H9 (cell line): ENCODE data around the gene ATP5PB. TPM values are rescaled to one million over a fixed set of nuclear protein-coding genes. Genes with fewer than 3 reads are reported as not detected.

Source experiments
- DNase-seq: peaks from one replicate; pipeline ENCODE4 v3.0.0-alpha.2; 2017
- H2AFZ ChIP-seq: one replicate; pipeline ENCODE4 v1.6.1; 2013; ENCODE audit warnings: mild to moderate bottlenecking, low read length, control low read depth, moderate library complexity
- H2AK5ac ChIP-seq: 2 replicates; pipeline ENCODE4 v1.6.1; 2013; ENCODE audit warnings: low read length, control low read depth, mixed read lengths; ENCODE audit not compliant: insufficient read length
- H2BK120ac ChIP-seq: one replicate; pipeline ENCODE4 v1.6.1; 2013; ENCODE audit warnings: low read depth, mild to moderate bottlenecking, low read length, control low read depth, inconsistent platforms; ENCODE audit not compliant: poor library complexity, severe bottlenecking
- H2BK12ac ChIP-seq: 2 replicates; pipeline ENCODE4 v1.6.1; 2013; ENCODE audit warnings: low read length, control low read depth, mixed read lengths, low read depth; ENCODE audit not compliant: insufficient read length
- H2BK15ac ChIP-seq: 2 replicates; pipeline ENCODE4 v1.6.1; 2013; ENCODE audit warnings: low read depth, low read length, control low read depth
- H2BK20ac ChIP-seq: one replicate; pipeline ENCODE4 v1.6.1; 2013; ENCODE audit warnings: low read depth, mild to moderate bottlenecking, low read length, control low read depth, inconsistent platforms; ENCODE audit not compliant: poor library complexity, severe bottlenecking
- H2BK5ac ChIP-seq: 2 replicates; pipeline ENCODE4 v1.6.1; 2013; ENCODE audit warnings: low read length, control low read depth, mixed read lengths; ENCODE audit not compliant: insufficient read length
- H3K14ac ChIP-seq: 2 replicates; pipeline ENCODE4 v1.6.1; 2013; ENCODE audit warnings: low read length, control low read depth; ENCODE audit not compliant: insufficient read depth
- H3K18ac ChIP-seq: 2 replicates; pipeline ENCODE4 v1.6.1; 2013; ENCODE audit warnings: low read depth, mild to moderate bottlenecking, mixed read lengths, low read length, control low read depth; ENCODE audit not compliant: insufficient read length
- H3K23ac ChIP-seq: 2 replicates; pipeline ENCODE4 v1.6.1; 2013; ENCODE audit warnings: low read length, control low read depth, mixed read lengths, low read depth; ENCODE audit not compliant: insufficient read length
- H3K23me2 ChIP-seq: 2 replicates; pipeline ENCODE4 v1.6.1; 2013; ENCODE audit warnings: low read depth, mild to moderate bottlenecking, mixed read lengths, low read length, control low read depth; ENCODE audit not compliant: insufficient read length, poor library complexity, severe bottlenecking
- H3K27ac ChIP-seq: 2 replicates; pipeline ENCODE4 v1.5.1; 2013; ENCODE audit warnings: low read length, control low read depth, mixed read lengths, low read depth; ENCODE audit not compliant: insufficient read length
- H3K27me3 ChIP-seq: 2 replicates; pipeline ENCODE4 v1.6.1; 2013; ENCODE audit warnings: low read length, control low read depth, inconsistent platforms; ENCODE audit not compliant: insufficient read depth
- H3K4ac ChIP-seq: 2 replicates; pipeline ENCODE4 v1.6.1; 2013; ENCODE audit warnings: low read depth, mild to moderate bottlenecking, control low read depth, inconsistent platforms, low read length, moderate library complexity
- H3K4me1 ChIP-seq: 2 replicates; pipeline ENCODE4 v1.6.1; 2013; ENCODE audit warnings: low read length, control low read depth, inconsistent platforms; ENCODE audit not compliant: insufficient read depth
- H3K4me2 ChIP-seq: 2 replicates; pipeline ENCODE4 v1.6.1; 2013; ENCODE audit warnings: low read length, control low read depth, mixed read lengths; ENCODE audit not compliant: insufficient read length, insufficient read depth
- H3K56ac ChIP-seq: 2 replicates; pipeline ENCODE4 v1.6.1; 2013; ENCODE audit warnings: low read depth, mild to moderate bottlenecking, mixed read lengths, low read length, control low read depth; ENCODE audit not compliant: insufficient read length
- H3K79me1 ChIP-seq: 2 replicates; pipeline ENCODE4 v1.6.1; 2013; ENCODE audit warnings: low read depth, mild to moderate bottlenecking, moderate library complexity, low read length, control low read depth, inconsistent platforms; ENCODE audit not compliant: insufficient read depth, poor library complexity, severe bottlenecking
- H3K79me2 ChIP-seq: 2 replicates; pipeline ENCODE4 v1.6.1; 2013; ENCODE audit warnings: low read length, control low read depth, inconsistent platforms; ENCODE audit not compliant: insufficient read depth
- H3K9ac ChIP-seq: 2 replicates; pipeline ENCODE4 v1.6.1; 2013; ENCODE audit warnings: low read length, control low read depth, mixed read lengths; ENCODE audit not compliant: insufficient read length; ENCODE audit errors: extremely low read depth
- H3K9me3 ChIP-seq: one replicate; pipeline ENCODE4 v1.6.1; 2013; ENCODE audit warnings: low read depth, low read length, inconsistent platforms; ENCODE audit not compliant: control insufficient read depth
- H3T11ph ChIP-seq: one replicate; pipeline ENCODE4 v1.6.1; 2013; ENCODE audit warnings: mild to moderate bottlenecking, low read length, control low read depth, inconsistent platforms
- H4K20me1 ChIP-seq: one replicate; pipeline ENCODE4 v1.6.1; 2013; ENCODE audit not compliant: control insufficient read depth, insufficient read length, insufficient read depth
- H4K5ac ChIP-seq: 2 replicates; pipeline ENCODE4 v1.6.1; 2013; ENCODE audit warnings: low read depth, mild to moderate bottlenecking, mixed read lengths, low read length, control low read depth; ENCODE audit not compliant: insufficient read length
- H4K8ac ChIP-seq: replicated peaks from 2 replicates; pipeline ENCODE4 v1.6.1; 2013; ENCODE audit warnings: low read length, control low read depth, mixed read lengths, low read depth; ENCODE audit not compliant: insufficient read length
- H4K91ac ChIP-seq: 2 replicates; pipeline ENCODE4 v1.6.1; 2013; ENCODE audit warnings: low read depth, mild to moderate bottlenecking, moderate library complexity, mixed read lengths, low read length, control low read depth; ENCODE audit not compliant: insufficient read length
- H3K27ac Mint-ChIP-seq, 3 experiments: 2 replicates in 2 of 3; 3 replicates in 1 of 3; pipeline ENCODE4 v1.8.0; 2020 to 2021; ENCODE audit warnings: mixed read lengths in 3 of 3, mild to moderate bottlenecking in 1 of 3, moderate library complexity in 1 of 3
- H3K27me3 Mint-ChIP-seq: 2 replicates; pipeline ENCODE4 v1.8.0; 2021; ENCODE audit warnings: low read depth, mild to moderate bottlenecking, moderate library complexity, mixed read lengths
- H3K36me3 Mint-ChIP-seq, 3 experiments: 2 replicates in 2 of 3; 3 replicates in 1 of 3; pipeline ENCODE4 v1.8.0; 2020 to 2021; ENCODE audit warnings: low read depth in 3 of 3, mixed read lengths in 3 of 3; ENCODE audit not compliant: insufficient read depth in 1 of 3
- H3K4me1 Mint-ChIP-seq, 2 experiments: 2 replicates each; pipeline ENCODE4 v1.8.0; 2020; ENCODE audit warnings: mixed read lengths in 2 of 2
- H3K4me3 Mint-ChIP-seq, 2 experiments: 2 replicates in 1 of 2; 3 replicates in 1 of 2; pipeline ENCODE4 v1.8.0; 2020 to 2021; ENCODE audit warnings: mild to moderate bottlenecking in 2 of 2, mixed read lengths in 2 of 2, moderate library complexity in 1 of 2
- H3K9me3 Mint-ChIP-seq, 2 experiments: 2 replicates in 1 of 2; 3 replicates in 1 of 2; pipeline ENCODE4 v1.8.0; 2020; ENCODE audit warnings: mild to moderate bottlenecking in 2 of 2, mixed read lengths in 2 of 2, moderate library complexity in 1 of 2
- WGBS: extraction: QIAGEN DNeasy Blood & Tissue Kit; methylation state at CpG from one replicate; pipeline ENCODE4 v1.1.7; 2013; ENCODE audit warnings: missing lambda C conversion rate, low lambda C conversion rate, mixed read lengths; ENCODE audit not compliant: insufficient read length; ENCODE audit errors: extremely low coverage; 5-methylcytosine and 5-hydroxymethylcytosine counted together
- total RNA-seq: library from RNA; stranded (reverse); gene quantifications from 2 replicates; pipeline ENCODE4 v1.2.1, GENCODE V29; 2021
- TF ChIP-seq, protein P1 (sequence below): fragments of 200-600 bp; sonication (generic); conservative IDR thresholded peaks from 3 replicates; pipeline ENCODE4 v1.8.0; 2021; ENCODE audit warnings: antibody characterized with exemption, mild to moderate bottlenecking

Gene ATP5PB
- total RNA-seq, 1 experiment from 2014 or later = 250 TPM

GRCh38 chr1:111504097-111504496, 54.8 kb downstream of the ATP5PB start:
- Histone ChIP-seq H3K79me1 (no peaks in the 10 kb centered on the region), H3K9me3 (no peaks in the 10 kb centered on the region), H3K4me2 (no peak overlapping the region), H3K23ac (no peak overlapping the region), H3K4ac (no peak overlapping the region), H3K56ac (no peak overlapping the region), H4K20me1 (no peaks in the 10 kb centered on the region), H3K4me1 (no peaks in the 10 kb centered on the region), H4K5ac (no peak overlapping the region), H3K18ac (no peak overlapping the region), H3K27me3 (no peaks in the 10 kb centered on the region), H4K91ac (no peak overlapping the region), H3K9ac (no peak overlapping the region), H2BK5ac (no peak overlapping the region), H4K8ac (no peak overlapping the region), H2BK15ac (no peak overlapping the region), H2BK12ac (no peak overlapping the region), H3K27ac (no peak overlapping the region), H2AFZ (no peak overlapping the region), H3T11ph (no peak overlapping the region), H3K23me2 (no peaks in the 10 kb centered on the region), H2BK120ac (no peak overlapping the region), H3K79me2 (no peaks in the 10 kb centered on the region), H2AK5ac (no peak overlapping the region), H2BK20ac (no peak overlapping the region), H3K14ac (no peak overlapping the region)
- H3K36me3 Mint-ChIP-seq = no peaks in the 10 kb centered on the region
- no peak overlapping the region for H3K4me3 Mint-ChIP-seq
- H3K27me3 Mint-ChIP-seq = peaks cover 3% of the 10 kb centered on the region
- peaks cover 4 to 8% of the 10 kb centered on the region in 2 experiments for H3K4me1 Mint-ChIP-seq
- TF ChIP-seq, protein P1, sequence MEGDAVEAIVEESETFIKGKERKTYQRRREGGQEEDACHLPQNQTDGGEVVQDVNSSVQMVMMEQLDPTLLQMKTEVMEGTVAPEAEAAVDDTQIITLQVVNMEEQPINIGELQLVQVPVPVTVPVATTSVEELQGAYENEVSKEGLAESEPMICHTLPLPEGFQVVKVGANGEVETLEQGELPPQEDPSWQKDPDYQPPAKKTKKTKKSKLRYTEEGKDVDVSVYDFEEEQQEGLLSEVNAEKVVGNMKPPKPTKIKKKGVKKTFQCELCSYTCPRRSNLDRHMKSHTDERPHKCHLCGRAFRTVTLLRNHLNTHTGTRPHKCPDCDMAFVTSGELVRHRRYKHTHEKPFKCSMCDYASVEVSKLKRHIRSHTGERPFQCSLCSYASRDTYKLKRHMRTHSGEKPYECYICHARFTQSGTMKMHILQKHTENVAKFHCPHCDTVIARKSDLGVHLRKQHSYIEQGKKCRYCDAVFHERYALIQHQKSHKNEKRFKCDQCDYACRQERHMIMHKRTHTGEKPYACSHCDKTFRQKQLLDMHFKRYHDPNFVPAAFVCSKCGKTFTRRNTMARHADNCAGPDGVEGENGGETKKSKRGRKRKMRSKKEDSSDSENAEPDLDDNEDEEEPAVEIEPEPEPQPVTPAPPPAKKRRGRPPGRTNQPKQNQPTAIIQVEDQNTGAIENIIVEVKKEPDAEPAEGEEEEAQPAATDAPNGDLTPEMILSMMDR = no peak
- H3K27ac Mint-ChIP-seq = no peak overlapping the region
- no peaks in the 10 kb centered on the region for H3K9me3 Mint-ChIP-seq
- DNase-seq = no peak
- no CpG with 5 or more reads among the region's 6 CpGs for WGBS
